Measurements from ENCODE around the gene GPR143.

DNA sequence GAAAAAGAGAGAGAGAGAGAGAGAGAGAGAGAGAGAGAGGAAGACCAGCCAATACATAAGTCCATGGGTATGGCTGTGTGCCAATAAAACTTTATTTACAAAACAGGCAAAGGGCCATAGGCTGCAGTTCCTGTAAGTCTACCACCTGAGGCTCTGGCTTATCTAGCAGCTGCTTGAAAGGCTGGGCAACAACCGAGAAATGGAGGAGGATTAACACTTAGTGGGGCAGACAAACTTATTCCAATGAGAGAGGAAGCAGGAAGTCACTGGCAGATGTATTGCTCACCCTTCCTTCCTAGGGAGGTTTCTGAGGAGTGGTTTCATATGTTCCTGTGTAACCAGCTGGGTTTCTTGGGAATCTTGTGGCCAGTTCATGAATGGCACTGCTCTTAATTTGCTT, 4.7 kb upstream of the GPR143 start:
- TF ChIP-seq FOXM1 (IDR thresholded peaks at IDR 0.05; ENCODE audit: borderline replicate concordance, low read depth) (no peak), RAD21 (IDR thresholded peaks at IDR 0.05; ENCODE audit: low read depth) (no peak), NFIC (IDR thresholded peaks at IDR 0.05) (no peak), EP300 (IDR thresholded peaks at IDR 0.05; ENCODE audit: borderline replicate concordance) (no peak), EGR1 (IDR thresholded peaks at IDR 0.05) (no peak)
- TF ChIP-seq, protein P1, sequence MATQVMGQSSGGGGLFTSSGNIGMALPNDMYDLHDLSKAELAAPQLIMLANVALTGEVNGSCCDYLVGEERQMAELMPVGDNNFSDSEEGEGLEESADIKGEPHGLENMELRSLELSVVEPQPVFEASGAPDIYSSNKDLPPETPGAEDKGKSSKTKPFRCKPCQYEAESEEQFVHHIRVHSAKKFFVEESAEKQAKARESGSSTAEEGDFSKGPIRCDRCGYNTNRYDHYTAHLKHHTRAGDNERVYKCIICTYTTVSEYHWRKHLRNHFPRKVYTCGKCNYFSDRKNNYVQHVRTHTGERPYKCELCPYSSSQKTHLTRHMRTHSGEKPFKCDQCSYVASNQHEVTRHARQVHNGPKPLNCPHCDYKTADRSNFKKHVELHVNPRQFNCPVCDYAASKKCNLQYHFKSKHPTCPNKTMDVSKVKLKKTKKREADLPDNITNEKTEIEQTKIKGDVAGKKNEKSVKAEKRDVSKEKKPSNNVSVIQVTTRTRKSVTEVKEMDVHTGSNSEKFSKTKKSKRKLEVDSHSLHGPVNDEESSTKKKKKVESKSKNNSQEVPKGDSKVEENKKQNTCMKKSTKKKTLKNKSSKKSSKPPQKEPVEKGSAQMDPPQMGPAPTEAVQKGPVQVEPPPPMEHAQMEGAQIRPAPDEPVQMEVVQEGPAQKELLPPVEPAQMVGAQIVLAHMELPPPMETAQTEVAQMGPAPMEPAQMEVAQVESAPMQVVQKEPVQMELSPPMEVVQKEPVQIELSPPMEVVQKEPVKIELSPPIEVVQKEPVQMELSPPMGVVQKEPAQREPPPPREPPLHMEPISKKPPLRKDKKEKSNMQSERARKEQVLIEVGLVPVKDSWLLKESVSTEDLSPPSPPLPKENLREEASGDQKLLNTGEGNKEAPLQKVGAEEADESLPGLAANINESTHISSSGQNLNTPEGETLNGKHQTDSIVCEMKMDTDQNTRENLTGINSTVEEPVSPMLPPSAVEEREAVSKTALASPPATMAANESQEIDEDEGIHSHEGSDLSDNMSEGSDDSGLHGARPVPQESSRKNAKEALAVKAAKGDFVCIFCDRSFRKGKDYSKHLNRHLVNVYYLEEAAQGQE (IDR thresholded peaks at IDR 0.05; ENCODE audit: low read depth) = no peak
- TF ChIP-seq, protein P2, sequence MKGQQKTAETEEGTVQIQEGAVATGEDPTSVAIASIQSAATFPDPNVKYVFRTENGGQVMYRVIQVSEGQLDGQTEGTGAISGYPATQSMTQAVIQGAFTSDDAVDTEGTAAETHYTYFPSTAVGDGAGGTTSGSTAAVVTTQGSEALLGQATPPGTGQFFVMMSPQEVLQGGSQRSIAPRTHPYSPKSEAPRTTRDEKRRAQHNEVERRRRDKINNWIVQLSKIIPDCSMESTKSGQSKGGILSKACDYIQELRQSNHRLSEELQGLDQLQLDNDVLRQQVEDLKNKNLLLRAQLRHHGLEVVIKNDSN (IDR thresholded peaks at IDR 0.05) = no peak
